Measurements from ENCODE around the gene UBASH3A. TPM values are rescaled to one million over a fixed set of nuclear protein-coding genes. Genes with fewer than 3 reads are reported as not detected.

The UBASH3A gene, protein sequence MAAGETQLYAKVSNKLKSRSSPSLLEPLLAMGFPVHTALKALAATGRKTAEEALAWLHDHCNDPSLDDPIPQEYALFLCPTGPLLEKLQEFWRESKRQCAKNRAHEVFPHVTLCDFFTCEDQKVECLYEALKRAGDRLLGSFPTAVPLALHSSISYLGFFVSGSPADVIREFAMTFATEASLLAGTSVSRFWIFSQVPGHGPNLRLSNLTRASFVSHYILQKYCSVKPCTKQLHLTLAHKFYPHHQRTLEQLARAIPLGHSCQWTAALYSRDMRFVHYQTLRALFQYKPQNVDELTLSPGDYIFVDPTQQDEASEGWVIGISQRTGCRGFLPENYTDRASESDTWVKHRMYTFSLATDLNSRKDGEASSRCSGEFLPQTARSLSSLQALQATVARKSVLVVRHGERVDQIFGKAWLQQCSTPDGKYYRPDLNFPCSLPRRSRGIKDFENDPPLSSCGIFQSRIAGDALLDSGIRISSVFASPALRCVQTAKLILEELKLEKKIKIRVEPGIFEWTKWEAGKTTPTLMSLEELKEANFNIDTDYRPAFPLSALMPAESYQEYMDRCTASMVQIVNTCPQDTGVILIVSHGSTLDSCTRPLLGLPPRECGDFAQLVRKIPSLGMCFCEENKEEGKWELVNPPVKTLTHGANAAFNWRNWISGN
- total RNA-seq: 10 to 100 TPM; 13.5 to 14.9 TPM

DNA sequence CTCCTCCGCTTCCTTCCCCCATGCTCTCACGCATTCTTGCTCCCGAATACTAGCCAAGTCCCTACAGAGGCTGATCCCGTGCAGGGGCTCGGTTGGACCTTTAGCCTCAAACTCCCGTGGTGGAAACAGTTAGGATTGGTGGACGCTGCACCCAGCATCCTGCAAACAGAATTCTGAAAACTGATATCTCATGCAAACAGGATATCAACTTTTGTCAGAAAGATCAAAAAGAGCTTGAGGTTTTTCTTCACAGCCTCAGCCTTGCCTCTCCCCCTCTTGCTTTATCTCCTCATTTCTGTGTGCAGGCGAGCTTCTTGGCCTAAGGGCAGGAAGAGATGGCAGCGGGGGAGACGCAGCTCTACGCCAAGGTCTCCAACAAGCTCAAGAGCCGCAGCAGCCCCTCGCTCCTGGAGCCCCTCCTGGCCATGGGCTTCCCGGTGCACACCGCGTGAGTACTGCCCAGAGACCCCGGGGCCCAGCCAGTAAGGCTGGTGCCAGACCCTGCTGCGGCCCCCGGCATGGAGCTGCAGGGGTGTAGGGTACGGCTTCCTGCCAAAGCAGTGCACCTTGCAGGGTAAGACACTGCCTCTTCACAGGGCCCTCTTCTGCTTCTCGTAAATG, at the start of gene UBASH3A:
TSS of gene UBASH3A (plus strand) at position 292 of the 621 bp plus-strand sequence. CDS start at position 336, 44 bp downstream.
- H3K27ac Mint-ChIP-seq: peak within 1 kb of the TSS; percentile 98

DNA sequence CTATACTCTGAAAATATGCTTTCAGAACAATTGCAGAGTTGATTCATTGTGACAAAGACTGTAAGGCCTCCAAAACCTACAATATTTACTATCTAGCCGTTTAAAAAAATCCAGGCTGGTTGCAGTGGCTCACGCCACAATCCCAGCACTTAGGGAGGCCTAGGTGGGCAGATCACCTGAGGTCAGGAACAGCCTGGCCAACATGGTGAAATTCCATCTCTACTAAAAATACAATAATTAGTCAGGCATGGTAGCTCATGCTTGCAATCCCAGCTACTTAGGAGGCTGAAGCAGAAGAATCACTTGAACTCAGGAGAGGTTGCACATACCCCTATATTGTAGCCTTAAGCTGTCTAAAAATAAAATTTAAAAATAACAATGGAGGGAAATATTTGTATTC, 47.7 kb upstream of the UBASH3A start:
- Mint-ChIP-seq H3K4me3 (no peak overlapping the region), H3K9me3 (peaks cover 17% of the 10 kb centered on the region), H3K27ac (no peak overlapping the region), H3K36me3 (ENCODE audit: low read depth) (peaks cover 3% of the 10 kb centered on the region), H3K4me1 (ENCODE audit: low read depth) (no peaks in the 10 kb centered on the region), H3K27me3 (ENCODE audit: low read depth) (no peaks in the 10 kb centered on the region)
- intact Hi-C loops (cut with micrococcal nuclease): no loop called here
- no peak for DNase-seq
- CTCF ChIA-PET: no interaction called here

More for the DNA sequence above, at the start of gene UBASH3A:
- H3K36me3 Mint-ChIP-seq (ENCODE audit: low read depth): peaks cover 28% of the 10 kb centered on the region
- H3K27me3 Mint-ChIP-seq (ENCODE audit: low read depth): no peaks in the 10 kb centered on the region
- DNase-seq: peak; percentile 61
- H3K9me3 Mint-ChIP-seq: peaks cover 11% of the 10 kb centered on the region
- intact Hi-C loops (cut with micrococcal nuclease): loop anchor here (1.0 to 10.0 kb wide), 7 partner anchors 10 to 1039 kb away; partner anchors contain the start of gene MX2
- H3K4me3 Mint-ChIP-seq: peak within 1 kb of the TSS; percentile 97
- CTCF ChIA-PET: interaction anchor here (0.6 to 2.8 kb wide), 10 partner anchors 11 to 215 kb away, joined by 4 to 19 read pairs (median 7); no protein-coding TSS in a partner anchor
- H3K4me1 Mint-ChIP-seq (ENCODE audit: low read depth): peaks cover 63% of the 10 kb centered on the region

DNA sequence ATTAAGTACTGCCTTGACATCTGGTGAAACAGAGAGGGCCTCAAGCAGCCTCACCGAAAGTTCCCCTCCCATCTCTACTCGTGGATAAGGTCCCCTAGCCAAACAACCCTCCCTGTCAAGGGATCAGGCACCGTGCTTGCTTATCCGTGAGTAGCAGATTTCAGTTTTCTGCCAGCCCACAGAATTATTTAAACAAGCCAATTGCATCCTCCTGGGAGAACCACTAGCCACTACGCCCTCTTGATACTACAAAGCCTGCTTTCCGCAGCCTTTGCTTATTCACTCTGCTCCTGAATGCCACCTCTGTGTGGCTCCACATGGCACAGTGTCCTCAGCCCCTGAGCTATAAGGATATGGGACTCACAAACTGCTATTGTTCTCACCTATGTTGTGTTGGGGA, 47.1 kb upstream of the UBASH3A start:
- H3K27ac Mint-ChIP-seq: no peak overlapping the region
- DNase-seq: no peak
- peaks cover 17% of the 10 kb centered on the region for H3K9me3 Mint-ChIP-seq
- intact Hi-C loops (cut with micrococcal nuclease): no loop called here
- H3K36me3 Mint-ChIP-seq (ENCODE audit: low read depth): peaks cover 3% of the 10 kb centered on the region
- CTCF ChIA-PET: interaction anchor here (0.7 to 1.1 kb wide), 2 partner anchors 47 to 212 kb away, joined by 3 read pairs; no protein-coding TSS in a partner anchor
- H3K4me3 Mint-ChIP-seq: no peak overlapping the region
- H3K27me3 Mint-ChIP-seq (ENCODE audit: low read depth): no peaks in the 10 kb centered on the region
- H3K4me1 Mint-ChIP-seq (ENCODE audit: low read depth): no peaks in the 10 kb centered on the region

DNA sequence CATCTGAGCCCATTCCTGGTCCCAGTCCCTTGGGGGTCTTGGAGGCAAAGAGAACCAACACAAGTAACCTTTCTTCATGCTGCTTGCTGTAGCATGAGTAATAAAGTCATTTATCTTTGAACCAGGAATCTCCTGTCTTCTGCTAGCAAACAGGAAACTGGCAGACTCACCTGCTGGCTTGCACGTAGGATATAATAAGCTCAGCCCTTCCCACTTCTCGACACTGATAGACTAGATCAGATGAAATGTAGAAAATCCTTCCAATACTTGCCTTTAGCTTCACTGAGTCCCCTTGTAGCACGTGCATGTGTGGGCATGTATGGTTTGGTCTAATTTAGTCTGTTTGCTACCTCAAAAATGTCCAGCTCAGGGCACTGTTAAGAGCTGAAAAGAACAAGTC, 46.4 kb upstream of the UBASH3A start:
- CTCF ChIA-PET: interaction anchor here (0.7 to 1.3 kb wide), 3 partner anchors 24 to 212 kb away, joined by 3 to 6 read pairs (median 3); no protein-coding TSS in a partner anchor
- no peaks in the 10 kb centered on the region for H3K27me3 Mint-ChIP-seq (ENCODE audit: low read depth)

DNA sequence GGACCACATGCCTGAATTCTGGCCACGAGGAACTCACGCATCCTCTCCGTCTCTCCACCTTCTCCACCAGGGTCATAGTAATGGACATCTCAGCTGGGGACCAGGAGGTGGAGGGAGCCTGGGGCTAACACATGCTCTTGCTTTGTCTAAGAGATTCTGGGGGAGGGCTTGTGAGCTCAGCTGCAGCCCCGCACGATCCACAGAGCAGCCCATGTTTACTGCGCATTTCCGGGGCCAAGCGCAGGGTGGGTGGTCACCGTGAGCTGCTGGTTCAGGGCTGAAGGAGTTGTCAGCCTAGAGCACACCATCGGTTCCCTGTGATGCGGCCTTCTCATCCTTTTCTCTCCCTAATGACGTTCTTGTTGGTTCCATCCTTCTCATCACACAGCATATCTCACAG, 45.4 kb upstream of the UBASH3A start:
- Mint-ChIP-seq H3K9me3 (peaks cover 17% of the 10 kb centered on the region), H3K4me3 (no peak overlapping the region), H3K4me1 (ENCODE audit: low read depth) (no peaks in the 10 kb centered on the region), H3K27me3 (ENCODE audit: low read depth) (no peaks in the 10 kb centered on the region), H3K36me3 (ENCODE audit: low read depth) (peaks cover 3% of the 10 kb centered on the region), H3K27ac (no peak overlapping the region)
- CTCF ChIA-PET: interaction anchor here (1.3 kb wide), 1 partner anchor 23 kb away, joined by 6 read pairs; no protein-coding TSS in a partner anchor
- intact Hi-C loops (cut with micrococcal nuclease): no loop called here
- no peak for DNase-seq

More for the DNA sequence above, 46.4 kb upstream of the UBASH3A start:
- peaks cover 17% of the 10 kb centered on the region for H3K9me3 Mint-ChIP-seq
- no peak overlapping the region for H3K4me3 Mint-ChIP-seq
- peaks cover 3% of the 10 kb centered on the region for H3K36me3 Mint-ChIP-seq (ENCODE audit: low read depth)
- no peak for DNase-seq
- no peak overlapping the region for H3K27ac Mint-ChIP-seq
- no peaks in the 10 kb centered on the region for H3K4me1 Mint-ChIP-seq (ENCODE audit: low read depth)
- intact Hi-C loops (cut with micrococcal nuclease): no loop called here

DNA sequence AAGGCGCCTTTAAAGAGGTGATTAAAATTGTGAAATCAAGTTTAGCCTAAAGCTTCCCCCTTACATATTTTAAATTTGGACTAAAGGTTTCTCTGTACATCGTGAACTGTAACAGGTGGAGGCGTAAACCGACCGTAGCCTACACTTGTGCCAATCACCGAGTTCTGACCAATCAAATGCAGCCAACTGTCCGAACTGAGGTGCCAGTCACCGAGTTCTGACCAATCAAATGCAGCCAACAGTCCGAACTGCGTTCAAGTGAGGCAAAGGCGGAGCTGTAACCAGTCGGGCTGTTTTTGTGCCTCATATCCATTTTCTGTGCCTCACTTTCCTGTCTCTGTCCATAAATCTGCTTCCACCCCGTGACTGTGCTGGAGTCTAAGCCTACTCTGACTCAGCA, 44.8 kb upstream of the UBASH3A start:
- intact Hi-C loops (cut with micrococcal nuclease): no loop called here
- H3K4me3 Mint-ChIP-seq: no peak overlapping the region
- peaks cover 14% of the 10 kb centered on the region for H3K9me3 Mint-ChIP-seq
- no peaks in the 10 kb centered on the region for H3K27me3 Mint-ChIP-seq (ENCODE audit: low read depth)
- H3K27ac Mint-ChIP-seq: no peak overlapping the region
- DNase-seq: no peak
- CTCF ChIA-PET: no interaction called here
- no peaks in the 10 kb centered on the region for H3K4me1 Mint-ChIP-seq (ENCODE audit: low read depth)
- peaks cover 3% of the 10 kb centered on the region for H3K36me3 Mint-ChIP-seq (ENCODE audit: low read depth)

DNA sequence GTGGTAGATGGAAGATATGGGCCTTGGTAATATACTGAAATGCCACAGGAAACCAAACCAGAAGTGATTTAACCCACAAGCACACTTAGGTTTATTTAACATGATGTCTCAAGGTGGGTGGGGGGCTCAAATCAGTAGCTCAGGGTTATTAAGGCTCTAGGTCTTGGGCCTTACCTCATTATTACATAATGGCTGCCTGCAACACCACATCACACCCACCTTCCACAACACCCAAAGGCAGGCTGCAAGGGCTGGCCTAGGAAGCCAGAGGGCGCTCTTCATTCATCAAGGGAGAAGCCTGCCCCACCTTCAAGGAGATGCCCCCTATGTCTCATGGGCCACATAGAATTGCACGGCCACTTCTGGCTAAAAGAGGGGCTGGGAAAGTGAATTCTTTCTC, 43.4 kb upstream of the UBASH3A start:
- peak; percentile 37 for DNase-seq
- no peak overlapping the region for H3K4me3 Mint-ChIP-seq
- no peaks in the 10 kb centered on the region for H3K36me3 Mint-ChIP-seq (ENCODE audit: low read depth)
- peaks cover 8% of the 10 kb centered on the region for H3K9me3 Mint-ChIP-seq
- intact Hi-C loops (cut with micrococcal nuclease): no loop called here
- CTCF ChIA-PET: interaction anchor here (0.5 to 2.2 kb wide), 12 partner anchors 13 to 126 kb away, joined by 3 to 9 read pairs (median 4); no protein-coding TSS in a partner anchor
- no peaks in the 10 kb centered on the region for H3K27me3 Mint-ChIP-seq (ENCODE audit: low read depth)
- H3K27ac Mint-ChIP-seq: no peak overlapping the region
- no peaks in the 10 kb centered on the region for H3K4me1 Mint-ChIP-seq (ENCODE audit: low read depth)

DNA sequence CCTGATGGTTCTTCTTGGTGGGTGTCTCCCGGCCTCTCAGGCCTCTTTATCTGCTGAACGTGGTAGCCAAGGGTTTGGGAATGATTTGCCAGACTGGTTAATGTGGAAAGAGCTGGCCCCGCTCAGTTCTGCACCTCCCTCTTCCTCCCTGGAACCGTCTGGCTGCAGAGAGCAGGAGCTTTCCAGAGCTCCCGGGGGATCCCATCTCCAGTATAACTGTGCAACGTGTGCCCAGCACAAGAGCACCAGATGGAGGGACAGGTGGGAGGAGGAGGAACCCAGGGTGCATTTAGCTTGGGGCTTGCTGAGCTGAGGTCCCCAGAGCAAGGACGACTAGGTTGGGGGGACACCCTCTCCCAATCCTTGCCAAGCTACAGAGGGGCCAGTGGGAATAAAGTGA, 42.4 kb upstream of the UBASH3A start:
- Mint-ChIP-seq H3K4me3 (no peak overlapping the region), H3K4me1 (ENCODE audit: low read depth) (no peaks in the 10 kb centered on the region), H3K36me3 (ENCODE audit: low read depth) (no peaks in the 10 kb centered on the region), H3K27me3 (ENCODE audit: low read depth) (no peaks in the 10 kb centered on the region), H3K9me3 (peaks cover 2% of the 10 kb centered on the region), H3K27ac (no peak overlapping the region)
- CTCF ChIA-PET: interaction anchor here (0.7 to 2.2 kb wide), 13 partner anchors 13 to 125 kb away, joined by 3 to 9 read pairs (median 4); no protein-coding TSS in a partner anchor
- no peak for DNase-seq
- intact Hi-C loops (cut with micrococcal nuclease): no loop called here

DNA sequence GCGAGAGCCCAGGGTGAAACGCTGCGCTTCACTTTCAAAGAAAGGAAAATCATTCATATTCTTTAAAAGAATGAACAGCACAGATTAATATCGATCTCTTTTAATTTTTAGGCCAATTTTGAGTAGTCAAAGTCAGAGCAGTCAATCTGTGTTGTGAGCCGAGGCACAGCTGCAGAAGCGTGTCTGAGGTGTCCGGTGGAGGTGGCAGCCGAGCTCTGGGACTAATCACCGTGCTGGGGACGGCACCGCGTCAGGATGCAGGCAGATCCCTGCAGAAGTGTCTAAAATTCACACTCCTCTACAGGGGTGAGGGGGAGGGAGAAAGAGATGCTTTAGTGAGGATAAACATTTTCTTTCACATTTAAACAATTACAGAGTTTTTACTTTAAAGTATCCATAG, 41.5 kb upstream of the UBASH3A start:
- DNase-seq: no peak
- CTCF ChIA-PET: interaction anchor here (0.7 to 1.7 kb wide), 3 partner anchors 25 to 103 kb away, joined by 4 to 6 read pairs (median 6); no protein-coding TSS in a partner anchor
- Mint-ChIP-seq H3K4me1 (ENCODE audit: low read depth) (no peaks in the 10 kb centered on the region), H3K9me3 (no peaks in the 10 kb centered on the region), H3K27me3 (ENCODE audit: low read depth) (no peaks in the 10 kb centered on the region), H3K27ac (no peak overlapping the region), H3K36me3 (ENCODE audit: low read depth) (no peaks in the 10 kb centered on the region), H3K4me3 (no peak overlapping the region)
- intact Hi-C loops (cut with micrococcal nuclease): no loop called here

DNA sequence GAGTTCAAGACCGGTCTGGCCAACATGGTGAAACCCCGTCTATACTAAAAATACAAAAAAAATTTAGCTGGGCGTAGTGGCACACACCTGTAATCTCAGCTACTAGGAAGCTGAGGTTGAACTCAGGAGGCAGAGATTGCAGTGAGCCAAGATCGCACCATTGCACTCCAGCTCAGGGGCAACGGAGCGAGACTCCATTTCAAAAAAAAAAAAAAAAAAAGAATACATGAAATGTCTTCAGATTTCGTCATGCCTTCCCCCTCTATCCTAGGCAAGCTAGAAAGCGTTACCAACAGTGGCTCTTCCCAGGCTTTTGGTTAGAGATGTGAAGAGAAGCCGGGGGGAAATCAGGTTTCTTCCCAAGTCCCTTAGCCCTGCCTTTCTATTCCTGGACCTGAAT, 41.0 kb upstream of the UBASH3A start:
- Mint-ChIP-seq H3K4me1 (ENCODE audit: low read depth) (no peaks in the 10 kb centered on the region), H3K36me3 (ENCODE audit: low read depth) (no peaks in the 10 kb centered on the region), H3K4me3 (no peak overlapping the region), H3K9me3 (no peaks in the 10 kb centered on the region), H3K27me3 (ENCODE audit: low read depth) (no peaks in the 10 kb centered on the region), H3K27ac (no peak overlapping the region)
- intact Hi-C loops (cut with micrococcal nuclease): no loop called here
- no peak for DNase-seq
- CTCF ChIA-PET: interaction anchor here (0.7 kb wide), 1 partner anchor 104 kb away, joined by 4 read pairs; no protein-coding TSS in a partner anchor

DNA sequence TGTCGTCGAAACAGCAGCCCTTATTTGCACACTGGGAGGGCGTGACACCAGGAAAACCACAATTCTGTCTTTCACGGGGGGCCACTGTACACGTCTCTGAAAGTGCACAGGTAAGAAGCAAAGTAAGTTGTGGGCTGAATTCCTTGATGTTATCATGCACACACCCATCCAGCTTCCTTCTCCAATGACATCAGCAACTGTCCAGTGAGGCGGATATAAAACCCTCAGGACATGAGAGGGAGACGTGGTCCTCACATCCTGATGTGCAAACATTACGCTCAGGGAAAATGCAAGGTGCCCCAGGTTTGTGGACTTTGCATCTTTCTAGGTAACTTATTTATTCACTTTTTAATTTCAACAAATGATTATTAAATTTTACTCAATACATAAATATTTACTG, 40.4 kb upstream of the UBASH3A start:
- DNase-seq: no peak
- no peaks in the 10 kb centered on the region for H3K9me3 Mint-ChIP-seq
- CTCF ChIA-PET: no interaction called here
- intact Hi-C loops (cut with micrococcal nuclease): no loop called here
- H3K27me3 Mint-ChIP-seq (ENCODE audit: low read depth): no peaks in the 10 kb centered on the region
- H3K27ac Mint-ChIP-seq: no peak overlapping the region
- no peak overlapping the region for H3K4me3 Mint-ChIP-seq
- H3K4me1 Mint-ChIP-seq (ENCODE audit: low read depth): peaks cover 4% of the 10 kb centered on the region
- no peaks in the 10 kb centered on the region for H3K36me3 Mint-ChIP-seq (ENCODE audit: low read depth)

DNA sequence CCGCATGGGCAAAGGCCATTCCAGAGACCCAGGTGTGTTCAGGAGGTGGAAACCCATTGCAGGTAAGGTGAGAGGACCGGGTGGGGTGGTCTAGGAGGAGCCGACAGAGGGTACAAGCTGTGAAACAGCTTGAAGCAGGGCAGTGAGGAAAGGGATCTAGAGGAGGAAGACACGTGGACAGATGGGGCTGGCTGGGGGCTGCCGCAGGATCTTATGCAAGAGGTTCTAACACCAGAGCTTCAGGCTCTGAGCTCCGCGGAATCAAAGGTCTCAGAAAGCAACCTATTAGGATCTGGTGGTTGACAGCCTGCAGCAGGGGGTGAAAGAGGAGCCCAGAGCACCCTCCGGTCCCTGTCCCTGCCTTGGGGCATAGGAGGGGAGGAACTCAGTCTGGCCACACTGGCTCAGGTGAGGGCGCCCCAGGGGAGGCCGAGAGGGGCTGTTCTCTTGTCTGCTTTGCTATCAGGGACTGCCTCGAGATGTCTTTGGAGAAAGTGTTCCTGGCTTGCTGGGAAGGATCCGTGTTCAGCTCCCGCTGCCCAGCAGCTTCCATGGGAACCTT, 39.3 kb upstream of the UBASH3A start:
- CTCF ChIA-PET: interaction anchor here (0.7 to 1.1 kb wide), 3 partner anchors 17 to 219 kb away, joined by 3 read pairs; no protein-coding TSS in a partner anchor
- intact Hi-C loops (cut with micrococcal nuclease): no loop called here
- no peaks in the 10 kb centered on the region for H3K9me3 Mint-ChIP-seq
- peaks cover 6% of the 10 kb centered on the region for H3K4me1 Mint-ChIP-seq (ENCODE audit: low read depth)
- H3K4me3 Mint-ChIP-seq: no peak overlapping the region
- no peak overlapping the region for H3K27ac Mint-ChIP-seq
- DNase-seq: no peak
- no peaks in the 10 kb centered on the region for H3K36me3 Mint-ChIP-seq (ENCODE audit: low read depth)
- no peaks in the 10 kb centered on the region for H3K27me3 Mint-ChIP-seq (ENCODE audit: low read depth)
